Loucy (cell line): ENCODE data around the gene TMEM234.

Source experiments
- EZH2phosphoT487 ChIP-seq: fragments of 200-600 bp; IDR thresholded peaks from 2 replicates; pipeline ENCODE4 v1.6.1; 2018; ENCODE audit warnings: antibody characterized with exemption, mild to moderate bottlenecking, moderate library complexity, borderline replicate concordance
- TF ChIP-seq, protein P1 (sequence below): fragments of 200-600 bp; sonication (generic); conservative IDR thresholded peaks from 2 replicates; pipeline ENCODE4 v1.5.1; 2014; ENCODE audit warnings: mild to moderate bottlenecking, antibody characterized with exemption, low read length

GRCh38 chr1:32195531-32195930 lies 26.6 kb downstream of the TMEM234 start:
- TF ChIP-seq, protein P1, sequence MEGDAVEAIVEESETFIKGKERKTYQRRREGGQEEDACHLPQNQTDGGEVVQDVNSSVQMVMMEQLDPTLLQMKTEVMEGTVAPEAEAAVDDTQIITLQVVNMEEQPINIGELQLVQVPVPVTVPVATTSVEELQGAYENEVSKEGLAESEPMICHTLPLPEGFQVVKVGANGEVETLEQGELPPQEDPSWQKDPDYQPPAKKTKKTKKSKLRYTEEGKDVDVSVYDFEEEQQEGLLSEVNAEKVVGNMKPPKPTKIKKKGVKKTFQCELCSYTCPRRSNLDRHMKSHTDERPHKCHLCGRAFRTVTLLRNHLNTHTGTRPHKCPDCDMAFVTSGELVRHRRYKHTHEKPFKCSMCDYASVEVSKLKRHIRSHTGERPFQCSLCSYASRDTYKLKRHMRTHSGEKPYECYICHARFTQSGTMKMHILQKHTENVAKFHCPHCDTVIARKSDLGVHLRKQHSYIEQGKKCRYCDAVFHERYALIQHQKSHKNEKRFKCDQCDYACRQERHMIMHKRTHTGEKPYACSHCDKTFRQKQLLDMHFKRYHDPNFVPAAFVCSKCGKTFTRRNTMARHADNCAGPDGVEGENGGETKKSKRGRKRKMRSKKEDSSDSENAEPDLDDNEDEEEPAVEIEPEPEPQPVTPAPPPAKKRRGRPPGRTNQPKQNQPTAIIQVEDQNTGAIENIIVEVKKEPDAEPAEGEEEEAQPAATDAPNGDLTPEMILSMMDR, result no peak
- no peak for TF ChIP-seq EZH2phosphoT487
